ENCODE data around the gene IGSF9.

The IGSF9 gene, protein sequence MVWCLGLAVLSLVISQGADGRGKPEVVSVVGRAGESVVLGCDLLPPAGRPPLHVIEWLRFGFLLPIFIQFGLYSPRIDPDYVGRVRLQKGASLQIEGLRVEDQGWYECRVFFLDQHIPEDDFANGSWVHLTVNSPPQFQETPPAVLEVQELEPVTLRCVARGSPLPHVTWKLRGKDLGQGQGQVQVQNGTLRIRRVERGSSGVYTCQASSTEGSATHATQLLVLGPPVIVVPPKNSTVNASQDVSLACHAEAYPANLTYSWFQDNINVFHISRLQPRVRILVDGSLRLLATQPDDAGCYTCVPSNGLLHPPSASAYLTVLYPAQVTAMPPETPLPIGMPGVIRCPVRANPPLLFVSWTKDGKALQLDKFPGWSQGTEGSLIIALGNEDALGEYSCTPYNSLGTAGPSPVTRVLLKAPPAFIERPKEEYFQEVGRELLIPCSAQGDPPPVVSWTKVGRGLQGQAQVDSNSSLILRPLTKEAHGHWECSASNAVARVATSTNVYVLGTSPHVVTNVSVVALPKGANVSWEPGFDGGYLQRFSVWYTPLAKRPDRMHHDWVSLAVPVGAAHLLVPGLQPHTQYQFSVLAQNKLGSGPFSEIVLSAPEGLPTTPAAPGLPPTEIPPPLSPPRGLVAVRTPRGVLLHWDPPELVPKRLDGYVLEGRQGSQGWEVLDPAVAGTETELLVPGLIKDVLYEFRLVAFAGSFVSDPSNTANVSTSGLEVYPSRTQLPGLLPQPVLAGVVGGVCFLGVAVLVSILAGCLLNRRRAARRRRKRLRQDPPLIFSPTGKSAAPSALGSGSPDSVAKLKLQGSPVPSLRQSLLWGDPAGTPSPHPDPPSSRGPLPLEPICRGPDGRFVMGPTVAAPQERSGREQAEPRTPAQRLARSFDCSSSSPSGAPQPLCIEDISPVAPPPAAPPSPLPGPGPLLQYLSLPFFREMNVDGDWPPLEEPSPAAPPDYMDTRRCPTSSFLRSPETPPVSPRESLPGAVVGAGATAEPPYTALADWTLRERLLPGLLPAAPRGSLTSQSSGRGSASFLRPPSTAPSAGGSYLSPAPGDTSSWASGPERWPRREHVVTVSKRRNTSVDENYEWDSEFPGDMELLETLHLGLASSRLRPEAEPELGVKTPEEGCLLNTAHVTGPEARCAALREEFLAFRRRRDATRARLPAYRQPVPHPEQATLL

DNA sequence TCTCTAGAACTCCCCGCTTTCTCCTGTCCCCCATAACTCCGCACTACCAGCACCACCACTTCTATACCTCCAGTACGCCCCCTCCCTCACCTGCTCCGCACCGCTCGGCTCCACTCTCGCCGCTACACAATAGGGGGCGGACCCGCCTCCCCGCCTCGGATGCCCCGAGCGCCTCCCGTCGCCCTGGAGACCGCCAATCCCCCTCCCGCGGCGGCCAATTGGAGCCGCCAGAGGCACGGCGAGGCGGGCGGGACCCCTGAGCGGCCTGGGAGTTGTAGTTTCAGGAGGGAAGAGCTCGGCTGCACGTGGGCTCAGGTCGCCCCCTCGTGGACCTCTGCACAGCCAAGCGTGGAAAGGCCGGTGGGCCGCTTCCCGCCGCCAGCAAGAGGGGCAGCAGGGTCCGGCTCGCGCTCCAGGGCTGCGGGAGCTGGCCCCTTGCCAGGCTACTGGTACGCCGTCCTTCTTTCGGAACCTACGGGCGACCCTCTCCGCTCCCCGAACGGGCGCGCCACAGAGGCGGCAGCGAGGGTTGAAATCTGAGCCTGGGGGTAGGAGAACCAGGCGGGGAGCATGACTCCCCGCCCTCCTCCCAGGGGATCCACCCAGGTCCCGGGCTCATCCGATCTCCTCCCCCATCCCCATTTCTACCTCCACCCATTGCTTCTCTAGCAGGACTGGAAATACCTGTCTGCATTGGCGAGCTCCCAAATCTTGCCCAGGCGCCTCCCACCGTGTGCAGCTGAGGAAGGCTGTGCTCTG, at the start of gene IGSF9:
TSS of gene IGSF9 (minus strand) at position 131 of the 759 bp plus-strand sequence. CDS start 2,159 bp downstream, outside the sequence.
- peak; percentile 44 to 73 (median 59) for DNase-seq (ENCODE audit: low read depth in 3 of 3)

DNA sequence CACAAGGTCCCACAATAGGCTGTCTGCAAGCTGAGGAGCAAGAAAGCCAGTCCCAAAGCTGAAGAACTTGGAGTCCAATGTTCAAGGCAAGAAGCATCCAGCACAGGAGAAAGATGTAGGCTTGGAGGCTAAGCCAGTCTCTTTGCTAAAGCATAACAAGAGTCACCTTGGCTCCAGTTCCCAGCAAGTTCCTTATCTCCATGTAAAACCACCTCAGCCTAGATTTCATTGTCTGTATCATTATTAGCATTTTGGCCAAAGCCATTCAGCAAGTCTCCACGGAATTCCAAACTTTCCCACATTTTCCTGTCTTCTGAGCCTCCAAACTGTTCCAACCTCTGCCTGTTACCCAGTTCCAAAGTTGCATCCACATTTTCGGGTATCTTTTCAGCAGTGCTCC, 49.5 kb upstream of the IGSF9 start:
- no peak for DNase-seq (ENCODE audit: low read depth in 3 of 3)

DNA sequence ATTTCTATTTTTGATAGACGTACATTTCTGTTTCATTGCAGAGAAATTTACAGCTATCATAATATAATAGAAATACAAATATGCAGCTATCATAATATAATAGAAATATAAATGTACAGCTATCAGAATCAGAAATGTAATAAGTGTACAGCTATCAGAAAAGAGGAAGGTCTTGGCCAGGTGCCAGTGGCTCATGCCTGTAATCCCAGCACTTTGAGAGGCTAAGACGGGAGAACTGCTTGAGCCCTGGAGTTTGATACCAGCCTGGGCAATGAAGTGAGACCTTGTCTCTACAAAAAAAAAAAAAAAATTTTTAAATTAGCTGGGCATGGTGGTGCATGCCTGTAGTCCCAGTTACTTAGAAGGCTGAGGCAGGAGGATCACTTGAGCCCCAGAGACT, 48.5 kb upstream of the IGSF9 start:
- no peak for DNase-seq (ENCODE audit: low read depth in 3 of 3)

DNA sequence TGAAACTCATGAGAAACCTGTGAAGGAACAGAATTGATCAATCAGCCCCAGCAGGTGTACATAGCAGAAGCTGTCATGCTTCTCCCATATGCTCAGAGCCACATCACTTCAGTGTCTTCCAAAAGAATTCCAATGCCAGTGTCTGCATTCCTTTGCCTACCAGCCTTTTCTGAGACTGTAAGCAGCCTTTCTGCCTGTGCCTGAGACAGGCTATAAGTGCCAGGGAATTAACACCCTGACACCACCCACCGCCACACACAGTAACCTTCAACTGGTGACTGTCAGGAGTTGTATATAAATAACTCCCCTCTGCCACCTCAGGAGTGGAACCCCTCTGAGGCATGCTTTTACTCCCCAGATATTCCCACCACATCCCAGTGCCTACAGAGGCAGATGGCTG, 46.7 kb upstream of the IGSF9 start:
- DNase-seq (ENCODE audit: low read depth in 3 of 3) = no peak

DNA sequence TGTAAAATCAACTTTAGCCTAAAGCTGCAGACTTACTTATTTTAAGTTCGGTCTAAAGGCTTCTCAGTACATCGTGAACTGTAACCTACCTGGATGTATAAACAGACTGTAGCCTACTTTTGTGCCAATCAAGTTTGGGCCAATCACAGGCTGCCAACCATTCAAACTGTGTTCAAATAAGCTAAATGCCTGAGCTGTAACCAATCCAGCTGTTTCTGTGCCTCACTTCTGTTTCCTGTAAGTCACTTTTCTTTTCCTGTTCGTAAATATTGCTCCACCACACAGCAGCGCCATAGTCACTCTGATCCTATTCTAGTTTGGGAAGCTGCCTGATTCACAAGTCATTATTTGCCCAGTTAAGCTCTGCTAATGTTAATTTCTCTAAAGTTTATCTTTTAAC, 46.1 kb upstream of the IGSF9 start:
- no peak for DNase-seq (ENCODE audit: low read depth in 3 of 3)

DNA sequence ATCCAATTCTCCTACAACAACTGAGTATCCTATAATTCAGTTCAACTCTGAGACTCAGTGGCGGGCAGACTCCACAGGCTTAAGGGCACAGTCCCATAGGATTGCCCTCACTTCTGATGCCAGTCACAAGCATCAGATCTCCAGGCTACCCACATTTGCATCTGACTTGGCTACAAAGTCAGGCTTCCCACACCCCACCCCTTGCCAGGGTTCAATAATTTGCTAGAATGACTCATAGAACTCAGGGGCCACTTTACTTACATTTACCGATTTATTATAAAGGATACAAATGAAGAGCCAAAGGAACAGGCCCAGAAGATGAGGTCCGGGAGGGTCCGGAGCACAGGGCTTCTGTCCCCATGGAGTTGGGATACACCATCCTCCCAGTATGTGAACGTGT, 44.6 kb upstream of the IGSF9 start:
- DNase-seq (ENCODE audit: low read depth in 3 of 3) = no peak

DNA sequence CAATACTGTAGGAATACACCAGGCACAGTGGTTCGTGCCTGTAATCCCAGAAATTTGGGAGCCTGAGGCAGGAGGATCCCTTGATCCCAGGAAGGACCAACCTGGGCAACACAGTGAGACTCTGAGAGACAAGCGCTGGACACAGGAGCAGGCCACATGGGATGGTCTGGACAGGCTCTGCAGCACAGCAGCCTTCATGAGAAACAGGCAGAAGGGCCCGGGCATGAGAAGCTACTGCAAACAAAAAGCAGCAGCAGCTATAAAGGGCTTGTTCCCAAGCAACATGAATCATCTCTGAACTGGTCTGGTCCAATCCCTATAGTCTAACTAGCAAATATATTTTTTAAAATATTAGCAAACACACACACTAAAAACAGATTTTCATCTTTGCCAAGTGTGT, 44.2 kb upstream of the IGSF9 start:
- DNase-seq (ENCODE audit: low read depth in 3 of 3) = no peak

DNA sequence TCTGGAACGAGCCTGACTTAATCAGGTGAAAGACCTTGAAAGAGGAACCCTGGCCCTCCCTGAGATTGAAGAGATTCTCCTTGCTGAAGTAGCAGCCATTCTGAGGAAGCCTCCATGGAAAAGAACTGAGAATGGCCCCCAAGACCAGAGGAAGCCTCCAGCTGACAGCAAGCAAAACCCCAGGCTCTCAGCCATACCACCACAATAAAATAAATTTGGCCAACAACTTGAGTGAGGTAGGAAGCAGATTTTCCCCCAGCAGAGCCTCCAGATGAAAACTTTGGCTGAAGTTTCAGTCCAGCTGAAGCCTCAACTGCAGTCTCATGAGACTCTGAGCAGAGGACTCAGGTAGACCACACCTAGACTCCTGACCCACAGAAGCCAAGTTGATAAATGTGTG, 42.6 kb upstream of the IGSF9 start:
- no peak for DNase-seq (ENCODE audit: low read depth in 3 of 3)

DNA sequence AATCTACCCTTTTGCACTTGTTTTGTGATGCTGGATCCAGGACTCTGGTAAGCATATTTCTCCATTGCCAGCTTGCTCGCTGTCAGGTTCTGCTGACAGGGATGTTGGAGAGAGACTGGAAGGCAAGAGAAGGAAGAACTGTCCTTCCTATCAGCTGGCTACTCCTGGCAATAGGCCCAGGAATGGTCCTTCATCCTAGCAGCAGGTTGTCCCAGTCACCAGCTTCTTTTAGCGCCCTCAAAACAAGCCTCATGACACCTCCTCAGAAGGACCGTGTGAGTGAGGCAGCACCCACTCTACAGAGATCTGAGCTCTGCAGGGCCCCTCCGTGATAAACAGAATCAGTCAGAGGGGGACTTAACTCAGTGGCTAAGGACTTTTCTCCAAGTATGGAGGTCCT, 41.8 kb upstream of the IGSF9 start:
- no peak for DNase-seq (ENCODE audit: low read depth in 3 of 3)

DNA sequence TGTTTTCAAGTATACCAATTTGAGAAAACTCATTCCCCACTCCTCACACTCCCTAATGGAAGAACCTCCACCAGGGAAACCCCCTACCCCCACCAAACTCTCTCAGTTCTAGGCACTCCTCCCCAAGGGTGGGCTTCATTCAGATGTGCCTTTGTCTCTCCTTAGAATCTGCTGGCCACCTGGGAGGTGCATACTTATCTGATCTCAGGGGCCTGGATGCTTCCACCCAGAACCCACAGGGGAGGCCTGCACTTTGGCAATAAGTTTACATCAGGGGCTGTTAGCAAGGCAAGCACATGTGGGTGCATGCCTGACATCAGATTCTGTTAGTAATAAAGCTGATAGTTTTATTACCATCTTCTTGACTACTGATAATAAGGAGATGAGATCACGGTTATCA, 41.1 kb upstream of the IGSF9 start:
- DNase-seq (ENCODE audit: low read depth in 3 of 3) = no peak

DNA sequence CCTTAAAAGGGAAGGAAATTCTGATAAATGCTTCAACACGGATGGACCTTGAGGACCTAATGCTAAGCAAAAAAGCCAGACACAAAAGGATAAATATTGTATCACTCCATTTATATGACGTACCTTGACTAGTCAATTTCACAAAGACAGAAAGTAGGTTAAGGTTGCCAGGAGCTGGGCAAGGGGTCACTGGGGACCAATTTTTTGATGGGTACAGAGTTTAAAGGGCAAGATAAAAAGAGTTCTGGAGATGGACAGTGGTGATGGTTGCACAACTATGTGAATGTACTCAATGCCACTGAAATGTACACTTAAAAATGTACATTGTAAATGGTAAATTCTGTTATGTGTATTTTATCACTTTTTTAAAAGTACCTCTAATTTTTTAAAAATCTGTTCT, 40.7 kb upstream of the IGSF9 start:
- DNase-seq (ENCODE audit: low read depth in 3 of 3) = no peak

DNA sequence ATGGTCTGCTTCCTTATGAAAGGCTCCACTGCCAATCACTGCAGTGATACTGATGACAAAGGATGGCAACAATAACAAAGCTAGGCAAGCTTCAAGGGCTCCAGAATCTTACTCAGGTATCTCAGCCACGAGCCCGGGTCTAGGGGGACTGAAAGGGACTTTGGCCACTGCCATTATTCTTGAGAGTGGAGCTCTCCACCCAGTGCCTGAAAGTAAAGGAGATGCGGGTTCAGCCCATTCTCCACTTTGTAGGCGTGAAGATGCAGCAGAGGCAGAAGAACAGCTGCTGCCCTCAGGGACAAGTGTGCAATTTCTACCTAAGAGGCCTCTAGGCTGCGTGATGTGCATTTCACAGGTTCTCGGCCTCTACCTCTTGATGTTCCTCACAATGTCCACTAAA, 40.1 kb upstream of the IGSF9 start:
- no peak for DNase-seq (ENCODE audit: low read depth in 3 of 3)

DNA sequence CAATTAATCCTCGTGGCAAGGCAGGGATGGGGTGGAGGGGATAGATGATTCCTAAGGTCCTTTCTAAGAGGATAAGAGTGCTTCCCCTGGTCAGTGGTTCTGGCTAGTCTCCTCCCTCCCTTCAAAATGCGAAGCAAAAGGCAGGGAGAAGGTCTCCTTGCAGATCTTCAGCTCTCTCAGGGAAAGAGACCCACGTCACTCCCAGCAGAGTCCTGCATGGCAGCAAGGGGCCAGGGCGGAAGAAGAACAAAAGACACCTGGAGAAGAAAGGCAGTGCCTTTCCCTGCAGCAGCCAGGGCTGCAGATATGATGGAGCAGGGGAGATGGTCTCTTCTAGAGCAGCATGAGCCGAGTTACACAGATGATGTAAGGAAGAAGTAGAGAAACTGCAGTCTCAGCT, 38.3 kb upstream of the IGSF9 start:
- no peak for DNase-seq (ENCODE audit: low read depth in 3 of 3)

DNA sequence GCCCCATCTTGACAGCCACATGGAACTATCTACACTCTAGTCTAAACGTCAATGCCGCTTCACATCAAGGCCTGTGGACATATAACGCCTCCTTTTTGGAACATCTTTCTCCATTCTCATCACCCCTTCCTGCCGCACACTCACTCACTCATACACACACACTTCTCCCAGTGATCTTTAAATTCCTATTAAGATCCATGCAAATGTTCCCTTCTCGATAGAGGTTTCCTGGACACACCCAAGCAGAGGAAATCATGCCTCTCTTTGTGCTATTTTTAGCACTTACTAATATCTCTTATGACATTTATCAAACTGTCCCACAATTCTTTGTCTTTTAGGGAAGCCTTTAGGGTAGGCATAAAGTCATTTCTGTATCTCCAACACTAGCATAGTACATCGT, 36.9 kb upstream of the IGSF9 start:
- no peak for DNase-seq (ENCODE audit: low read depth in 3 of 3)

DNA sequence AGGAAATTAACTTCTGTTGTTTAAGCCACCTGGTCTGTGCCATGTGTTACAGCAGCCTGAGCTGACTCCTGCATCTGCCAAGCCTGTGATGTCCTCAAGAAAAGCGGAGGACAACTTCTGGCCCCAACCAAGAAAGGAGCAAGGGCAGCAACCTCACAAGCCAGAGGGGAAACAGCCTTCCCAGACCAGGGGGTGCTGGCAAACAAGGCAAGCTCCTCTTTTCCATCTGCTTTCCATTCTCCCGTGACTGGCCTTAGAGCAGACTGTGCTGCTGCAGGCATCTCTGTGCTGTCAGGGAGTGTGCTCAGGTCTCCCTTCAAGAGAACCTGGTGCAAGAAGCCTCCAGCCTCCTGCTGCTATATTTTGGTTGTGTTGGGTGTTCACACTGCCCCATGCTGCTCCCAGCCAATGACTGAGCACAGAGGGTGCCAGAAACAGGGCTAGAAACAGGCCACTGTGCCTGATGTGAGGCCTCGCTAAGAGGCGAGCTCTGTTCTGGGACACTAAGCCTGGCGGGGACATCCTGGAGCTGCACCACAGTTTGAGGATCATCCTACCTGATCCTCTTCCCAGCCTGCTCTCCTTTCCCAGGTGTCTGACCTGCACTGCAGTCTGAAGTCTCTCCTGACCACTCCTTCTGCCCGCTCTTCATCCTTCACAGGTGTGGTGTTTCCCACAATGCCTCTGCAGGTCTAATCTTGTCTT, 36.1 kb upstream of the IGSF9 start:
- no peak for DNase-seq (ENCODE audit: low read depth in 3 of 3)

DNA sequence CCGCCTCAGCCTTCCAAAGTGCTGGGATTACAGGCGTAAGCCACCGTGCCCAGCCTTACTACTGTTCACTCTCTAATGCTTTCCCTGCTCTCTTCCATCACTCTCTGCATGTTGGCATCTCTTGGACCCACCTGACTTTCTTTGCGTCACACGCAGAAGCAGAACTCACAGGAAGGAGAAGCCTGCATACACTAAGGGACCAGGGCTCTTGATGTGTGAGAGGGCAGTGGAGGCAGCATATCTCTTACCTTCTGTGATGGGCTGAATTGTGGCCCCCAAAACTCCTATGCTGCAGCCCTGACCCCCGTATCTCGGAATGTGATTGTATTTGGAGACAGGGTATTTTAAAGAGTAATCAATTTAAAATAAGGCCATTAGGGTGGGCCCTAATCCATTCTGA, 35.4 kb upstream of the IGSF9 start:
- DNase-seq (ENCODE audit: low read depth in 3 of 3) = no peak

DNA sequence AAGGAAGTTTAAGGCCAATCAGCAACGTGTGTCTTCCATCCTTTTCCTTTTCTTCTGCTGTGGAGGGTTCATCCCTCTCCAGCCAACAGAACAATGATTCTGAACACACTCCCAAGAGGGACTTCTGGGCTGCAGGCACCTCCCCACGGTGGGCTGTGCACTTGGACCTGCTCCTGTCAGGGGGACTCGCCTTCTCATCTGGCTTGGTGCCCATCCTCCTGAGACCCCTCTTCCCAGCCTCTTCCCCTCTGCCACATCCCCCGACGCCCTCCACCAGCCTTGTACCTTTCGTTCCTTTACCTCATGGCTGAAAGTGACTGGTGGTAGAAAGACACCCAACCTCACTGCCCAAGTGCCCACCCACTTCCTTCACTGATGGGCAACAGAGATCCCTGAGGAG, 34.7 kb upstream of the IGSF9 start:
- DNase-seq (ENCODE audit: low read depth in 3 of 3) = no peak

DNA sequence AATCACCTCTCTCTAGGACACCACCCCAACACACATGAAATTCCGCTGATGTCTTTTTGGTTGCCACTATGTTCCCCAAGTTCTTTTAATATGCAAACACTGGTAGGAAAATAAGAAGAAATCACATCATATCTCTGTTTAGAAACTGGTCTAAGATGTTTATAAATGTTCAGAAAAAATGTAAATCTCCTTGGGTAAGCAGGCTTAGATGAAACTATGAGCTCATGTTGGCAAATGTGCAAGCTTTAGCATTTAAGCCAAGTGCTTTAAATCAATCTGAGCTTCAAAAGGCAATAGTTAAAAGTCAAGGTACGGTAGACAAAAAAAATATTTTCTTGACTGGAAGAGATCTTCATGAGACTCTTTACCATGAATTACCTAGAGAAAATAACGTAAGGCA, 33.8 kb upstream of the IGSF9 start:
- no peak for DNase-seq (ENCODE audit: low read depth in 3 of 3)

DNA sequence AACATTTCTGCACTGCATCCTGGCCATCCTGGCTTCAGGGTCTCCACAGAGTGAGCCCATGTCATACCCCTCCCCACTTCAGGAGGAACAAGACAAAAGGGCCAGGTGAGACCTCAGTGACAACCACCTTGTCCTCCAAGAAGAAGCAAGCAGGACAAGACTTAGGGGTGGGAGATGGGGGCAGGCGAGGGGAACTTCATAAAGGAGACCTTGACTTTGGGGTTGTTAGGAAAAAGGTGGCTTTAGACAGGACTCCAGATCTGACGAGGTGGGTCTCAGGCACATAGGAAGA, 32.6 kb upstream of the IGSF9 start:
- DNase-seq (ENCODE audit: low read depth in 3 of 3) = no peak

DNA sequence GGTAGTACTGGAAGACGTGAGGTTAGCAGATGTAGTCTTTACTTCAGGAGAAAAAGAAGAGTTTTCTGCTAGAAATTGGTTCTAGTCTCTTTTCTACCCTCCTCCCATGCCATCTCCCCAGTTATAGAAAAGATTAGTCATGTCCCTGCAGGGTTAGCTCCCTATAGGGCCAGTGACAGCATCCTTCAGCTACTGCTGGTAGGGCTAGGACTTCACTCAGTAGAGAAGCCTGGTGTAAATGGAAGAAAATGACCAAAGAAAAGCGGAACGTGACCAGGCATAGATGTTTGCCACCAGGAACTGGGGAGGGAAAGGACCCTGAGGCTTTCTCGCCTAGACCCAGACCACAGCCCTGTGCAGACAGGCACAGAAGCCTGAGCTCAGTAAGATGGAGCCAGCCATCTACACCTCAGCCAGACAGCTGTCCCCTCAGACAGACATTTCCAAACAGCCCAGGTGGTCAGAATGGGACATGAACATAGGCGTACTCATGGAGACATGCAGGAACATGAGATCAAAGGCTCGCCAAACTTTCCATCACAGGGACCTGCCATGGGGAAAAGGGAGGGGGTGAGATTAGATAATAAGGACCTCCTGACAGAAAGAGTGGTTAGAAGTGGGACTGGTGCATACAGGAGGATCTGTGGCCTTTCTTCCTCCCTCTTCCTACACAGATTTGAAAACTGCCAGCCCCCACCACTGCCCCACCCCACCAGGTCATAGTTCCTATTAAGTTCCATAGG, 32.1 kb upstream of the IGSF9 start:
- no peak for DNase-seq (ENCODE audit: low read depth in 3 of 3)
